Neural cell (in vitro differentiated cells): ENCODE results near the gene DHFR. TPM values are rescaled to one million over a fixed set of nuclear protein-coding genes. Genes with fewer than 3 reads are reported as not detected.

Source experiments
- H2AFZ ChIP-seq: fragments of 200-600, 300-800 bp; sonication (generic), shearing (Covaris generic); 2 replicates; pipeline ENCODE4 v1.6.0; 2014; ENCODE audit warnings: low read depth, mild to moderate bottlenecking, antibody characterized with exemption, low read length, moderate library complexity
- H3F3A ChIP-seq: fragments of 200-600 bp; shearing (Covaris generic); 2 replicates; pipeline ENCODE4 v1.6.1; 2016; ENCODE audit warnings: mild to moderate bottlenecking, moderate library complexity, mixed read lengths, antibody characterized with exemption, low read length; ENCODE audit not compliant: insufficient read depth, poor library complexity, severe bottlenecking
- H3K27ac ChIP-seq: fragments of 200-600, 300-800 bp; sonication (generic), shearing (Covaris generic); 2 replicates; pipeline ENCODE4 v1.5.1; 2014; ENCODE audit warnings: mild to moderate bottlenecking, low read length, moderate library complexity
- H3K27me3 ChIP-seq: fragments of 300-800, 200-600 bp; sonication (generic), shearing (Covaris generic); 2 replicates; pipeline ENCODE4 v1.6.0; 2014; ENCODE audit warnings: mild to moderate bottlenecking, low read depth, low read length, moderate library complexity; ENCODE audit not compliant: insufficient read depth
- H3K36me3 ChIP-seq: fragments of 300-800, 200-600 bp; sonication (generic), shearing (Covaris generic); 2 replicates; pipeline ENCODE4 v1.5.1; 2014; ENCODE audit warnings: mild to moderate bottlenecking, antibody characterized with exemption, low read length, moderate library complexity; ENCODE audit not compliant: insufficient read depth
- H3K4me2 ChIP-seq: fragments of 300-800, 200-600 bp; sonication (generic), shearing (Covaris generic); 2 replicates; pipeline ENCODE4 v1.6.0; 2014; ENCODE audit warnings: mild to moderate bottlenecking, low read length
- H3K4me3 ChIP-seq: fragments of 300-800, 200-600 bp; sonication (generic), shearing (Covaris generic); 2 replicates; pipeline ENCODE4 v1.5.1; 2014; ENCODE audit warnings: mild to moderate bottlenecking, low read length, moderate library complexity
- H3K79me2 ChIP-seq: fragments of 200-600 bp; shearing (Covaris generic); replicated peaks from 2 replicates; pipeline ENCODE4 v1.6.0; 2014; ENCODE audit warnings: mild to moderate bottlenecking, low read length, moderate library complexity; ENCODE audit not compliant: insufficient read depth
- H3K9ac ChIP-seq: fragments of 300-800, 200-600 bp; sonication (generic), shearing (Covaris generic); 2 replicates; pipeline ENCODE4 v1.6.1; 2016; ENCODE audit warnings: mild to moderate bottlenecking, low read length, mixed read lengths
- H3K9me2 ChIP-seq: fragments of 200-600 bp; shearing (Covaris generic); 2 replicates; pipeline ENCODE4 v1.6.1; 2016; ENCODE audit warnings: mild to moderate bottlenecking, low read length, mixed read lengths; ENCODE audit not compliant: insufficient read depth
- H3K9me3 ChIP-seq: fragments of 200-600, 300-800 bp; sonication (generic), shearing (Covaris generic); 2 replicates; pipeline ENCODE4 v1.6.1; 2016; ENCODE audit warnings: mild to moderate bottlenecking, mixed run types, low read length, moderate library complexity, mixed read lengths
- H4K20me1 ChIP-seq: fragments of 200-600 bp; shearing (Covaris generic); 2 replicates; pipeline ENCODE4 v1.6.1; 2016; ENCODE audit warnings: mild to moderate bottlenecking, mixed run types; ENCODE audit not compliant: insufficient read depth
- CTCF ChIP-seq: fragments of 450-650 bp; IDR thresholded peaks from 2 replicates; pipeline ENCODE4 v1.5.1; 2014; ENCODE audit warnings: antibody characterized with exemption, mild to moderate bottlenecking, moderate library complexity; ENCODE audit not compliant: poor library complexity, severe bottlenecking
- EP300 ChIP-seq: fragments of 450-650 bp; conservative IDR thresholded peaks from 2 replicates; pipeline ENCODE4 v1.6.1; 2014; ENCODE audit warnings: antibody characterized with exemption, mild to moderate bottlenecking, moderate library complexity; ENCODE audit not compliant: poor library complexity, severe bottlenecking
- EZH2 ChIP-seq: fragments of 200-600, 300-800 bp; shearing (Covaris generic), sonication (generic); IDR thresholded peaks from 2 replicates; pipeline ENCODE4 v1.6.1; 2014; ENCODE audit warnings: antibody characterized with exemption, low read length, borderline replicate concordance, mild to moderate bottlenecking; ENCODE audit not compliant: insufficient read depth, poor library complexity, severe bottlenecking
- MXI1 ChIP-seq: fragments of 450-650 bp; conservative IDR thresholded peaks from 2 replicates; pipeline ENCODE4 v1.6.1; 2014; ENCODE audit warnings: antibody characterized with exemption, mild to moderate bottlenecking; ENCODE audit not compliant: poor library complexity, severe bottlenecking
- POLR2AphosphoS5 ChIP-seq: IDR thresholded peaks from 2 replicates; pipeline ENCODE4 v1.6.1; 2012
- RAD21 ChIP-seq: fragments of 450-650 bp; conservative IDR thresholded peaks from 2 replicates; pipeline ENCODE4 v1.6.1; 2014; ENCODE audit warnings: antibody characterized with exemption, mild to moderate bottlenecking, moderate library complexity
- REST ChIP-seq: IDR thresholded peaks from 2 replicates; pipeline ENCODE4 v1.6.1; 2012; ENCODE audit warnings: borderline replicate concordance
- SMC3 ChIP-seq: fragments of 450-650 bp; conservative IDR thresholded peaks from 2 replicates; pipeline ENCODE4 v1.6.1; 2014; ENCODE audit warnings: antibody characterized with exemption, mild to moderate bottlenecking, moderate library complexity; ENCODE audit not compliant: poor library complexity
- TAF1 ChIP-seq: IDR thresholded peaks from 2 replicates; pipeline ENCODE4 v1.6.1; 2012; ENCODE audit warnings: low read depth
- polyA plus RNA-seq: library from polyadenylated mRNA; depleted of rRNA; stranded (reverse); fragments of >200 nt; gene quantifications from 2 replicates; pipeline ENCODE4 v1.2.3, GENCODE V29; 2014

Gene DHFR
- polyA plus RNA-seq, 1 donor from 2014 or later = 21.2 TPM

GRCh38 chr5:80597500-80597899 lies 57.3 kb downstream of the DHFR start:
- Histone ChIP-seq H3K36me3 (no peaks in the 10 kb centered on the region), H3K4me3 (no peak overlapping the region), H3K79me2 (no peaks in the 10 kb centered on the region), H3K4me2 (no peak overlapping the region), H3K27me3 (no peaks in the 10 kb centered on the region), H3K27ac (no peak overlapping the region), H3K9me2 (no peaks in the 10 kb centered on the region), H3K9me3 (no peaks in the 10 kb centered on the region), H2AFZ (no peak overlapping the region), H3F3A (no peaks in the 10 kb centered on the region), H3K9ac (no peak overlapping the region), H4K20me1 (no peaks in the 10 kb centered on the region)
- TF ChIP-seq RAD21 = no peak
- no peak for TF ChIP-seq POLR2AphosphoS5
- TF ChIP-seq CTCF = no peak
- TF ChIP-seq REST = no peak
- TF ChIP-seq EZH2 = no peak
- no peak for TF ChIP-seq SMC3
- no peak for TF ChIP-seq MXI1
- TF ChIP-seq EP300 = no peak
- no peak for TF ChIP-seq TAF1

- no peak overlapping the region for H2AFZ ChIP-seq
- no peak overlapping the region for H3K27ac ChIP-seq
- H3K27me3 ChIP-seq = no peaks in the 10 kb centered on the region
- H3K4me3 ChIP-seq = no peak overlapping the region
- H3K9me2 ChIP-seq = no peaks in the 10 kb centered on the region
- no peaks in the 10 kb centered on the region for H3K79me2 ChIP-seq
- no peaks in the 10 kb centered on the region for H3K9me3 ChIP-seq
- H4K20me1 ChIP-seq = no peaks in the 10 kb centered on the region
- TF ChIP-seq SMC3 (no peak), EZH2 (no peak), TAF1 (no peak), REST (no peak), POLR2AphosphoS5 (no peak), CTCF (no peak), RAD21 (no peak), MXI1 (no peak), EP300 (no peak)
- H3K4me2 ChIP-seq = no peak overlapping the region
- H3F3A ChIP-seq = no peaks in the 10 kb centered on the region
- no peaks in the 10 kb centered on the region for H3K36me3 ChIP-seq
- H3K9ac ChIP-seq = no peak overlapping the region
Measured at GRCh38 chr5:80594810-80595209, 60.0 kb downstream of the DHFR start.
